A549 (cell line): ENCODE measurements around the gene LEMD1. TPM values are rescaled to one million over a fixed set of nuclear protein-coding genes. Genes with fewer than 3 reads are reported as not detected.

ENCODE experiments used
- ATAC-seq, 2 experiments: fragments of 200-7000 bp in 1 of 2; fragments of >200 bp in 1 of 2; cut with Nextera tagmentation in 1 of 2; cut with Tn5 transposase in 1 of 2; 3 replicates each; pipeline versions ENCODE4 v1.8.0 to v1.9.1; 2018 to 2020; ENCODE audit warnings: mild to moderate bottlenecking in 1 of 2, moderate library complexity in 1 of 2
- CTCF ChIA-PET: fragments of 300-600 bp; sonication (Branson Sonifier 250); formaldehyde crosslinking; extraction: SDS; loops from one replicate; lab custom pipeline; 2021; ENCODE audit warnings: antibody characterized with exemption, inconsistent platforms; lab: Yijun Ruan, JAX
- POLR2A ChIA-PET: fragments of 350-600 bp; formaldehyde crosslinking; extraction: SDS; loops from one replicate; lab custom pipeline; 2021; ENCODE audit warnings: antibody characterized with exemption, inconsistent platforms; lab: Yijun Ruan, JAX
- DNase-seq, 2 experiments: peaks; one replicate each; pipeline versions ENCODE4 v3.0.0 to v3.0.0-alpha.2; 2011 to 2016; ENCODE audit warnings: low read depth in 1 of 2, low spot score in 1 of 2
- FAIRE-seq: peaks from 2 replicates; lab custom pipeline; 2011; peaks lifted over from hg19 to GRCh38; lab: Jason Lieb, UNC
- H3K27ac ChIP-seq, 2 experiments: fragments of >200 bp; sonication (Bioruptor Twin); formaldehyde crosslinking; 3 replicates each; pipeline ENCODE4 v1.5.1; 2016 to 2017
- H3K4me1 ChIP-seq: fragments of >200 bp; sonication (Bioruptor Twin); formaldehyde crosslinking; 3 replicates; pipeline ENCODE4 v1.6.1; 2016
- H3K4me2 ChIP-seq: fragments of >200 bp; sonication (Bioruptor Twin); formaldehyde crosslinking; 3 replicates; pipeline ENCODE4 v1.6.1; 2016
- H3K4me3 ChIP-seq: fragments of >200 bp; sonication (Bioruptor Twin); formaldehyde crosslinking; 3 replicates; pipeline ENCODE4 v1.5.1; 2016
- H3K9me3 ChIP-seq: fragments of >200 bp; sonication (Bioruptor Twin); formaldehyde crosslinking; 3 replicates; pipeline ENCODE4 v1.6.1; 2016
- BHLHE40 ChIP-seq: IDR thresholded peaks from 2 replicates; pipeline ENCODE4 v1.6.1; 2012; ENCODE audit warnings: low read depth, low read length, inconsistent platforms
- CHD4 ChIP-seq: fragments of 200-600 bp; sonication (generic); IDR thresholded peaks from 2 replicates; pipeline ENCODE4 v1.6.1; 2016; ENCODE audit warnings: antibody characterized with exemption, mild to moderate bottlenecking, borderline replicate concordance
- EHMT2 ChIP-seq: fragments of 200-600 bp; sonication (generic); IDR thresholded peaks from 2 replicates; pipeline ENCODE4 v1.6.1; 2016; ENCODE audit warnings: antibody characterized with exemption, low read depth, mild to moderate bottlenecking, moderate library complexity
- ESRRA ChIP-seq: fragments of 150-350 bp; IDR thresholded peaks from 2 replicates; pipeline ENCODE4 v1.6.1; 2014; ENCODE audit warnings: mild to moderate bottlenecking, low read length, borderline replicate concordance
- FOSL2 ChIP-seq, 2 experiments: fragments of 450-650 bp in 1 of 2; fragments of >200 bp in 1 of 2; sonication (Bioruptor Twin) in 1 of 2; formaldehyde crosslinking; IDR thresholded peaks; 2 replicates each; pipeline versions ENCODE4 v1.5.0 to v1.6.1; 2016 to 2020; ENCODE audit warnings: mild to moderate bottlenecking in 1 of 2, moderate library complexity in 1 of 2
- HDAC2 ChIP-seq: fragments of 200-600 bp; sonication (generic); IDR thresholded peaks from 2 replicates; pipeline ENCODE4 v1.6.1; 2016
- HEYL ChIP-seq: fragments of 250-450 bp; sonication (Bioruptor Pico); IDR thresholded peaks from 2 replicates; pipeline ENCODE4 v1.8.0; 2021; ENCODE audit warnings: mild to moderate bottlenecking, moderate library complexity
- HOXB5 ChIP-seq: fragments of 250-450 bp; sonication (Bioruptor Pico); IDR thresholded peaks from 2 replicates; pipeline ENCODE4 v1.5.0; 2020; ENCODE audit warnings: mild to moderate bottlenecking, moderate library complexity
- JUNB ChIP-seq: fragments of >200 bp; sonication (Bioruptor Twin); formaldehyde crosslinking; IDR thresholded peaks from 2 replicates; pipeline ENCODE4 v1.6.1; 2016
- KDM1A ChIP-seq: fragments of 200-600 bp; sonication (generic); IDR thresholded peaks from 2 replicates; pipeline ENCODE4 v1.6.1; 2016; ENCODE audit warnings: low read depth, mild to moderate bottlenecking
- MAFK ChIP-seq: fragments of 450-650 bp; IDR thresholded peaks from 2 replicates; pipeline ENCODE4 v1.6.1; 2014; ENCODE audit not compliant: partially characterized antibody
- MAZ ChIP-seq: fragments of 150-350 bp; IDR thresholded peaks from 2 replicates; pipeline ENCODE4 v1.6.1; 2014; ENCODE audit warnings: antibody characterized with exemption, low read depth, low read length, borderline replicate concordance
- NFE2L2 ChIP-seq: fragments of 150-350 bp; conservative IDR thresholded peaks from 2 replicates; pipeline ENCODE4 v1.6.1; 2014; ENCODE audit warnings: low read length
- NR3C1 ChIP-seq: fragments of >200 bp; sonication (Bioruptor Twin); formaldehyde crosslinking; IDR thresholded peaks from 3 replicates; pipeline ENCODE4 v1.6.1; 2017
- PHF8 ChIP-seq: fragments of 200-600 bp; sonication (generic); IDR thresholded peaks from 2 replicates; pipeline ENCODE4 v1.6.1; 2016; ENCODE audit warnings: low read depth, mild to moderate bottlenecking, antibody characterized with exemption, moderate library complexity, borderline replicate concordance
- POLR2A ChIP-seq: IDR thresholded peaks from 2 replicates; pipeline ENCODE4 v1.6.1; 2012; ENCODE audit warnings: mild to moderate bottlenecking, low read length
- POLR2AphosphoS2 ChIP-seq: conservative IDR thresholded peaks from 2 replicates; pipeline ENCODE4 v1.6.1; 2012; ENCODE audit warnings: low read length, improper control_type of control experiment, inconsistent platforms
- RFX5 ChIP-seq: fragments of 450-650 bp; IDR thresholded peaks from 2 replicates; pipeline ENCODE4 v1.7.1; 2014; ENCODE audit warnings: antibody characterized with exemption, mild to moderate bottlenecking, moderate library complexity
- TP53 ChIP-seq: fragments of 250-450 bp; sonication (Bioruptor Pico); IDR thresholded peaks from 2 replicates; pipeline ENCODE4 v1.5.0; 2021; ENCODE audit warnings: mild to moderate bottlenecking, moderate library complexity
- ZC3H11A ChIP-seq: fragments of 450-650 bp; IDR thresholded peaks from 2 replicates; pipeline ENCODE4 v1.6.1; 2014; ENCODE audit warnings: antibody characterized with exemption, mild to moderate bottlenecking
- ZFP36 ChIP-seq: fragments of 450-650 bp; IDR thresholded peaks from 2 replicates; pipeline ENCODE4 v1.6.1; 2014; ENCODE audit warnings: borderline replicate concordance; ENCODE audit not compliant: partially characterized antibody
- WGBS: methylation state at CpG from one replicate; pipeline ENCODE4 v1.1.6; 2017; ENCODE audit errors: missing lambda C conversion rate; 5-methylcytosine and 5-hydroxymethylcytosine counted together
- polyA plus RNA-seq, 4 experiments: library from polyadenylated mRNA; depleted of rRNA in 3 of 4; stranded (reverse); fragments of >200 nt; fragmentation: RNase III in 1 of 4; extraction: RNeasy Plus Mini Kit Qiagen cat#74134 plus additional on column Dnase treatment in 1 of 4; gene quantifications; 2 replicates in 3 of 4; 3 replicates in 1 of 4; pipeline ENCODE4 v1.2.3, GENCODE V29; 2011 to 2017
- TF ChIP-seq, protein P1 (sequence below): IDR thresholded peaks from 2 replicates; pipeline ENCODE4 v1.6.1; 2012
- TF ChIP-seq, protein P2 (sequence below): fragments of 150-350 bp; IDR thresholded peaks from 2 replicates; pipeline ENCODE4 v1.6.1; 2014; ENCODE audit warnings: low read depth, mild to moderate bottlenecking, low read length
- TF ChIP-seq, protein P3 (sequence below): fragments of 200-600 bp; sonication (generic); IDR thresholded peaks from 2 replicates; pipeline ENCODE4 v1.6.1; 2016; ENCODE audit warnings: antibody characterized with exemption, mild to moderate bottlenecking, moderate library complexity
- TF ChIP-seq, protein P4 (sequence below): fragments of 450-650 bp; IDR thresholded peaks from 2 replicates; pipeline ENCODE4 v1.6.1; 2014; ENCODE audit warnings: antibody characterized with exemption

The LEMD1 gene
- polyA plus RNA-seq, 2 of the 4 experiments (the other 2 are of a cell fraction) = 0.14 to 0.18 TPM

DNA sequence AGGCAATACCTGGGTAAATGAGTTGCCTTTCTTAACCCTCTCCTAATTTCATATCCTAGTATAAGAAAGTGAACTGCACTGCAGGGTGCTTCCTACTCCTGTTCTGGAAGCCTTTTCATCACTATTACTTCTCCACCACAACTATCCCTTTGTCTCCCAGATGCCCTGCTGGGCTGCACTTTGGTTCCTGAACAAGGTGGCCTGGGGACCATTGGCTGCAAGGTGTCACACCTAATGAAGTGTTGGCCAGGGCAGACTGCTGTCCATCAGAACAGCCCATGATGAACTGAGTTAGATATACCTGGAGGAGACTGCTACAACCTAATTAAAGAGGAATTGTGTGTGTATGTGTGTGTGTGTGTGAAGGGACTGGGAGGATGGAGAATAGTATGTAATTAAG lies 63.3 kb downstream of the LEMD1 start:
- no peak overlapping the region for H3K27ac ChIP-seq
- TF ChIP-seq NR3C1 (no peak), EHMT2 (no peak), ESRRA (no peak), ZC3H11A (no peak), CHD4 (no peak), HEYL (no peak), FOSL2 (IDR thresholded peaks at IDR 0.05) (no peak), FOSL2 (CRISPR knock-in tag; IDR thresholded peaks at IDR 0.05) (no peak), NFE2L2 (no peak), HDAC2 (no peak), JUNB (no peak), PHF8 (no peak), RFX5 (no peak), TP53 (CRISPR knock-in tag) (no peak)
- POLR2A ChIA-PET = no interaction called here
- FAIRE-seq = no peak
- no peak overlapping the region for H3K4me3 ChIP-seq
- no peak for ATAC-seq
- DNase-seq = no peak
- peaks cover 17% of the 10 kb centered on the region; the same call in 1 of the 3 replicates for H3K4me1 ChIP-seq
- H3K4me2 ChIP-seq = no peak overlapping the region
- CTCF ChIA-PET = interaction anchor here (9.9 to 67.1 kb wide), 2 partner anchors 69 to 166 kb away, joined by 117 to 3627 read pairs; partner anchors contain the start of gene NUAK2
- no peaks in the 10 kb centered on the region for H3K9me3 ChIP-seq

DNA sequence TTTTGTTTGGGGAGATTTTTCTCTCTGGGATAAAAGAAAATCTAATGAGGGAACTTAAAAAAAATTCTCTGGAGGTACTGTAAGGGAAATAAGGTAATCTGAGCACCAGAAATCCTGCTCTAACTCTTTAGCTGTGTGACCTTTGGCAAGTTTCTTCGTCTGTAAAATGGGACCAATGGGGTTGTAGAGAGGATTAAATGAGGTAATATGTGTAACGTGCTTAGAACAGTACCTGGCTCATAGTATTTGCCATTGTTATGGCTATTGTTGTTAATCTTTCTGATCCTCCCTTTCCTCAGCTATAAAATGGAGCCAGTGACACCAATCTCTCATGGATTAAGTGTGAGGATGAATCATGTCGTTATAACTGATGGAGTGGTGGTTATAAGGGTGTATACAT lies 64.3 kb downstream of the LEMD1 start:
- Histone ChIP-seq H3K4me2 (no peak overlapping the region), H3K27ac (no peak overlapping the region), H3K4me1 (peaks cover 19% of the 10 kb centered on the region), H3K4me3 (no peak overlapping the region), H3K9me3 (no peaks in the 10 kb centered on the region)
- DNase-seq = no peak
- ATAC-seq = no peak
- CTCF ChIA-PET = interaction anchor here (0.8 to 67.1 kb wide), 6 partner anchors 12 to 167 kb away, joined by 3 to 3627 read pairs (median 61); partner anchors contain the start of gene NUAK2
- POLR2A ChIA-PET = no interaction called here
- TF ChIP-seq TP53 (CRISPR knock-in tag) = no peak
- WGBS = 58% methylated on average over 3 of the region's 3 CpGs
- FAIRE-seq = no peak

DNA sequence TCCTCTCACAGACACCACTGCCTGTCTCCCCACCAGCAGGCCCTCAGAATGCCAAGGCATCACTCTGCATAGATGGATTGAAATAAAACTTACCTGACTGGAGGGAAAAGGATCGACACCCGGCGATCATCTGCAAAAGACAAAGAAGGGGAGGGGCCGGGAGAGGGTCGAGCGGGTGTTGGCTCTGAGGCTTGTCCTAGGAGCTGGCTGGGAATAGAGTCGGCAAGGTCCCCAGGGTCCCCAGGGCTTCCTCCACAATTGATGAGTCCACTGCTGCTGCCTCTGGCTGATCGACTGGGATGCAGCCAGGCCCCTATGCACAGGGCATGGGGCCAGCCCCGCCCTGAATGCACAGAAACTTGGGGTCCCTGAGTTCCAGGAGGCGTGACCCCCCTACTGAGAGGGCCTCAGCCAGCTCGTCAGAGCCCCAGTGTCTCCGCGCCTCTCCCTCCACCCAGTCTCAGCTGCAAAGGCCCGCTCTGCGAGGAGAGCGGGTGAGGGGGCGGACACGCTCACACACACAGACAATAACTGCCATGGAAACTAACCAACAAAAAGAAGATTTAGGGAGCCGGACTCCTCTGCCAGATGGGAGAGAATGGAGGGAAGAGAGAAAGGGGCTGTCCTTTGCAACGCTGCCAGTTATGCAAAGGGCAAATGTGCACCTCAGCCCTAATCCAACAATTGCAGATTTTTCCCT lies 65.3 kb downstream of the LEMD1 start, which contains the start of gene KLHDC8A:
Gene KLHDC8A, minus strand, starts transcription at position 483 of the 700 bp plus-strand sequence. CDS start 13,318 bp downstream, outside the sequence.
- TF ChIP-seq HEYL (no peak), POLR2A (no peak), ZFP36 (no peak), KDM1A (no peak), EHMT2 (no peak), NR3C1 (no peak), ESRRA (no peak), PHF8 (no peak), MAFK (no peak), POLR2AphosphoS2 (no peak), HOXB5 (CRISPR knock-in tag) (no peak), CHD4 (no peak), MAZ (no peak), BHLHE40 (no peak), HDAC2 (no peak)
- TF ChIP-seq, protein P1, sequence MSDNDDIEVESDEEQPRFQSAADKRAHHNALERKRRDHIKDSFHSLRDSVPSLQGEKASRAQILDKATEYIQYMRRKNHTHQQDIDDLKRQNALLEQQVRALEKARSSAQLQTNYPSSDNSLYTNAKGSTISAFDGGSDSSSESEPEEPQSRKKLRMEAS = no peak
- TF ChIP-seq, protein P2, sequence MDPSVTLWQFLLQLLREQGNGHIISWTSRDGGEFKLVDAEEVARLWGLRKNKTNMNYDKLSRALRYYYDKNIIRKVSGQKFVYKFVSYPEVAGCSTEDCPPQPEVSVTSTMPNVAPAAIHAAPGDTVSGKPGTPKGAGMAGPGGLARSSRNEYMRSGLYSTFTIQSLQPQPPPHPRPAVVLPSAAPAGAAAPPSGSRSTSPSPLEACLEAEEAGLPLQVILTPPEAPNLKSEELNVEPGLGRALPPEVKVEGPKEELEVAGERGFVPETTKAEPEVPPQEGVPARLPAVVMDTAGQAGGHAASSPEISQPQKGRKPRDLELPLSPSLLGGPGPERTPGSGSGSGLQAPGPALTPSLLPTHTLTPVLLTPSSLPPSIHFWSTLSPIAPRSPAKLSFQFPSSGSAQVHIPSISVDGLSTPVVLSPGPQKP = no peak
- TF ChIP-seq, protein P3, sequence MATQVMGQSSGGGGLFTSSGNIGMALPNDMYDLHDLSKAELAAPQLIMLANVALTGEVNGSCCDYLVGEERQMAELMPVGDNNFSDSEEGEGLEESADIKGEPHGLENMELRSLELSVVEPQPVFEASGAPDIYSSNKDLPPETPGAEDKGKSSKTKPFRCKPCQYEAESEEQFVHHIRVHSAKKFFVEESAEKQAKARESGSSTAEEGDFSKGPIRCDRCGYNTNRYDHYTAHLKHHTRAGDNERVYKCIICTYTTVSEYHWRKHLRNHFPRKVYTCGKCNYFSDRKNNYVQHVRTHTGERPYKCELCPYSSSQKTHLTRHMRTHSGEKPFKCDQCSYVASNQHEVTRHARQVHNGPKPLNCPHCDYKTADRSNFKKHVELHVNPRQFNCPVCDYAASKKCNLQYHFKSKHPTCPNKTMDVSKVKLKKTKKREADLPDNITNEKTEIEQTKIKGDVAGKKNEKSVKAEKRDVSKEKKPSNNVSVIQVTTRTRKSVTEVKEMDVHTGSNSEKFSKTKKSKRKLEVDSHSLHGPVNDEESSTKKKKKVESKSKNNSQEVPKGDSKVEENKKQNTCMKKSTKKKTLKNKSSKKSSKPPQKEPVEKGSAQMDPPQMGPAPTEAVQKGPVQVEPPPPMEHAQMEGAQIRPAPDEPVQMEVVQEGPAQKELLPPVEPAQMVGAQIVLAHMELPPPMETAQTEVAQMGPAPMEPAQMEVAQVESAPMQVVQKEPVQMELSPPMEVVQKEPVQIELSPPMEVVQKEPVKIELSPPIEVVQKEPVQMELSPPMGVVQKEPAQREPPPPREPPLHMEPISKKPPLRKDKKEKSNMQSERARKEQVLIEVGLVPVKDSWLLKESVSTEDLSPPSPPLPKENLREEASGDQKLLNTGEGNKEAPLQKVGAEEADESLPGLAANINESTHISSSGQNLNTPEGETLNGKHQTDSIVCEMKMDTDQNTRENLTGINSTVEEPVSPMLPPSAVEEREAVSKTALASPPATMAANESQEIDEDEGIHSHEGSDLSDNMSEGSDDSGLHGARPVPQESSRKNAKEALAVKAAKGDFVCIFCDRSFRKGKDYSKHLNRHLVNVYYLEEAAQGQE = no peak
- TF ChIP-seq, protein P4, sequence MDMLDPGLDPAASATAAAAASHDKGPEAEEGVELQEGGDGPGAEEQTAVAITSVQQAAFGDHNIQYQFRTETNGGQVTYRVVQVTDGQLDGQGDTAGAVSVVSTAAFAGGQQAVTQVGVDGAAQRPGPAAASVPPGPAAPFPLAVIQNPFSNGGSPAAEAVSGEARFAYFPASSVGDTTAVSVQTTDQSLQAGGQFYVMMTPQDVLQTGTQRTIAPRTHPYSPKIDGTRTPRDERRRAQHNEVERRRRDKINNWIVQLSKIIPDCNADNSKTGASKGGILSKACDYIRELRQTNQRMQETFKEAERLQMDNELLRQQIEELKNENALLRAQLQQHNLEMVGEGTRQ = no peak
- no peak for FAIRE-seq
- Histone ChIP-seq H3K4me1 (peaks cover 25% of the 10 kb centered on the region), H3K4me3 (no peak within 1 kb of the TSS), H3K9me3 (no peaks in the 10 kb centered on the region), H3K4me2 (no peak within 1 kb of the TSS), H3K27ac (no peak within 1 kb of the TSS)
- ChIA-PET POLR2A (no interaction called here), CTCF (interaction anchor here (1.1 to 67.1 kb wide), 10 partner anchors 9 to 298 kb away, joined by 3 to 3627 read pairs (median 34); partner anchors contain the start of gene NUAK2)
- WGBS = 72% methylated on average over 20 of the region's 20 CpGs
- ATAC-seq = no peak
- DNase-seq = no peak
